Gastroesophageal sphincter (tissue), 4 donors: ENCODE results near the gene ARHGEF19. TPM values are rescaled to one million over a fixed set of nuclear protein-coding genes. Genes with fewer than 3 reads are reported as not detected.

ENCODE experiments used
- ATAC-seq: fragments of 150-250 bp; one replicate; pipeline ENCODE4 v1.9.1; 2016; ENCODE audit warnings: mild to moderate bottlenecking, moderate library complexity
- H3K27ac ChIP-seq, 4 donors: fragments of 200-600 bp; sonication (generic) in 3 of 4; 1 replicate in 3 of 4; 2 replicates in 1 of 4; pipeline ENCODE4 v1.5.1; 2016 to 2019
- H3K27me3 ChIP-seq: fragments of 200-600 bp; sonication (generic); one replicate; pipeline ENCODE4 v1.5.1; 2019
- H3K36me3 ChIP-seq, 2 donors: fragments of 200-600 bp; sonication (generic); one replicate each; pipeline ENCODE4 v1.5.1; 2019; ENCODE audit warnings: control low read depth in 1 of 2
- H3K4me1 ChIP-seq, 3 donors: fragments of 200-600 bp; sonication (generic); 1 replicate in 2 of 3; 2 replicates in 1 of 3; pipeline ENCODE4 v1.5.1; 2016 to 2019; ENCODE audit warnings: control low read depth in 2 of 3
- H3K4me3 ChIP-seq, 2 donors: fragments of 200-600 bp; sonication (generic); one replicate each; pipeline ENCODE4 v1.5.1; 2019; ENCODE audit warnings: mild to moderate bottlenecking in 1 of 2, moderate library complexity in 1 of 2
- H3K9me3 ChIP-seq, 3 donors: fragments of 200-600 bp; sonication (generic); one replicate each; pipeline ENCODE4 v1.5.1; 2017 to 2019; ENCODE audit warnings: control low read depth in 2 of 3
- CTCF ChIP-seq, 4 experiments: fragments of 200-600 bp in 2 of 4; fragments of 450-650 bp in 2 of 4; sonication (generic) in 1 of 4; IDR thresholded peaks; one replicate each; pipeline ENCODE4 v1.5.1; 2017 to 2019; ENCODE audit warnings: antibody characterized with exemption in 4 of 4, mild to moderate bottlenecking in 2 of 4, moderate library complexity in 2 of 4
- EP300 ChIP-seq: sonication (generic); formaldehyde crosslinking; IDR thresholded peaks from one replicate; pipeline ENCODE4 v1.6.1; 2017; ENCODE audit warnings: antibody characterized with exemption, mild to moderate bottlenecking
- POLR2A ChIP-seq, 2 donors: fragments of 450-650 bp; IDR thresholded peaks; one replicate each; pipeline ENCODE4 v1.6.1; 2017; ENCODE audit warnings: antibody characterized with exemption in 2 of 2, mild to moderate bottlenecking in 2 of 2, moderate library complexity in 1 of 2
- POLR2AphosphoS5 ChIP-seq: sonication (generic); formaldehyde crosslinking; IDR thresholded peaks from one replicate; pipeline ENCODE4 v1.6.1; 2017; ENCODE audit warnings: antibody characterized with exemption
- WGBS, 2 donors: methylation state at CpG; one replicate each; pipeline ENCODE4 v1.1.5; 2018; ENCODE audit warnings: low coverage in 1 of 2; 5-methylcytosine and 5-hydroxymethylcytosine counted together
- total RNA-seq, 4 donors: library from RNA; depleted of rRNA; stranded (reverse); fragments of >200 nt; gene quantifications; one replicate each; pipeline ENCODE4 v1.1.0, GENCODE V29; 2016

ARHGEF19 gene
- total RNA-seq, 4 donors from 2014 or later: 2.8 to 3.6 (median 3.4) TPM

GRCh38 chr1:16153096-16153998 lies 59.1 kb downstream of the ARHGEF19 start:
- Histone ChIP-seq H3K4me1 (peaks cover 0 to 69% (median 8%) of the 10 kb centered on the region in 3 donors), H3K4me3 (peak overlapping the region in 1 of 2 donors; percentile 83), H3K36me3 (peaks cover 0 to 21% of the 10 kb centered on the region in 2 donors), H3K9me3 (no peaks in the 10 kb centered on the region), H3K27ac (peak overlapping the region in 3 of 4 donors; percentile 54 to 90 (median 87)), H3K27me3 (no peaks in the 10 kb centered on the region)
- TF ChIP-seq CTCF (IDR thresholded peaks at IDR 0.05) (no peak), POLR2AphosphoS5 (no peak), POLR2A (IDR thresholded peaks at IDR 0.05) (no peak), EP300 (no peak)
- ATAC-seq: no peak
- WGBS, 2 donors: 31% methylated on average over 5 of the region's 13 CpGs; no CpG with 5 or more reads in 1 of the 2 donors

- no peak for ATAC-seq
- Histone ChIP-seq H3K36me3 (peaks cover 0 to 29% of the 10 kb centered on the region in 2 donors), H3K9me3 (no peaks in the 10 kb centered on the region), H3K27ac (peak overlapping the region in 3 of 4 donors; percentile 52 to 90 (median 87)), H3K4me1 (peaks cover 0 to 72% (median 8%) of the 10 kb centered on the region in 3 donors), H3K4me3 (peak overlapping the region in 1 of 2 donors; percentile 83), H3K27me3 (no peaks in the 10 kb centered on the region)
- WGBS, 2 donors: 80% methylated on average over 1 of the region's 16 CpGs; no CpG with 5 or more reads in 1 of the 2 donors
- TF ChIP-seq POLR2AphosphoS5 (no peak), POLR2A (IDR thresholded peaks at IDR 0.05) (no peak), EP300 (no peak), CTCF (IDR thresholded peaks at IDR 0.05) (no peak)
Observed at GRCh38 chr1:16152481-16153087, 59.9 kb downstream of the ARHGEF19 start.

- peak overlapping the region in 1 of 2 donors; percentile 83 for H3K4me3 ChIP-seq
- 94% methylated on average over 2 of the region's 4 CpGs; no CpG with 5 or more reads in 1 of the 2 donors for WGBS, 2 donors
Observed at GRCh38 chr1:16151995-16152384, 60.5 kb downstream of the ARHGEF19 start.

GRCh38 chr1:16151196-16151994 lies 61.1 kb downstream of the ARHGEF19 start:
- Histone ChIP-seq H3K27me3 (no peaks in the 10 kb centered on the region), H3K4me1 (peaks cover 0 to 81% (median 15%) of the 10 kb centered on the region in 3 donors), H3K4me3 (no peak overlapping the region), H3K27ac (peak overlapping the region in 3 of 4 donors; percentile 11 to 90 (median 87)), H3K9me3 (no peaks in the 10 kb centered on the region), H3K36me3 (peaks cover 0 to 29% of the 10 kb centered on the region in 2 donors)
- TF ChIP-seq POLR2A (IDR thresholded peaks at IDR 0.05) (no peak), EP300 (no peak), CTCF (IDR thresholded peaks at IDR 0.05) (no peak), POLR2AphosphoS5 (no peak)
- no peak for ATAC-seq
- 42% methylated on average over 2 of the region's 9 CpGs; no CpG with 5 or more reads in 1 of the 2 donors for WGBS, 2 donors

More at GRCh38 chr1:16151995-16152384, 60.5 kb downstream of the ARHGEF19 start:
- Histone ChIP-seq H3K27me3 (no peaks in the 10 kb centered on the region), H3K4me1 (peaks cover 0 to 78% (median 9%) of the 10 kb centered on the region in 3 donors), H3K9me3 (no peaks in the 10 kb centered on the region), H3K27ac (peak overlapping the region in 3 of 4 donors; percentile 52 to 90 (median 87)), H3K36me3 (peaks cover 0 to 29% of the 10 kb centered on the region in 2 donors)
- ATAC-seq: no peak
- TF ChIP-seq POLR2A (IDR thresholded peaks at IDR 0.05) (no peak), POLR2AphosphoS5 (no peak), CTCF (IDR thresholded peaks at IDR 0.05) (no peak), EP300 (no peak)
